Activated T-helper 1 cell treated with Interleukin-2 at 50 U/mL for 16 hours (primary cell): ENCODE results near the gene KRTAP2-4.
"Not testable (repeated sequence)": the region's sequence is repeated elsewhere in the genome, so short reads cannot be mapped to it uniquely, and the experiment has no call there.

ENCODE experiments used
- DNase-seq: peaks from one replicate; pipeline ENCODE4 v3.0.0-alpha.2; 2020; ENCODE audit warnings: low read depth

The KRTAP2-4 gene

GRCh38 chr17:41065829-41066624 lies at the start of gene KRTAP2-4:
KRTAP2-4 (minus strand) TSS chr17:41065879; CDS start chr17:41065845, 34 bp downstream.
- no peak for DNase-seq

- no peak for DNase-seq
Measured at GRCh38 chr17:41111151-41111885, 45.6 kb upstream of the KRTAP2-4 start.

- not testable (repeated sequence) for DNase-seq
Measured at GRCh38 chr17:41108728-41109386, 43.2 kb upstream of the KRTAP2-4 start.

- DNase-seq, result no peak
Measured at GRCh38 chr17:41107941-41108450, 42.3 kb upstream of the KRTAP2-4 start.

GRCh38 chr17:41105347-41105746 lies 39.7 kb upstream of the KRTAP2-4 start, which contains the start of gene KRTAP4-9:
KRTAP4-9 (plus strand) TSS chr17:41105389; CDS start chr17:41105389, 0 bp downstream.
- not testable (repeated sequence) for DNase-seq

GRCh38 chr17:41104386-41105038 lies 38.8 kb upstream of the KRTAP2-4 start:
- DNase-seq, result not testable (repeated sequence)

- DNase-seq, result no peak
Measured at GRCh38 chr17:41103896-41104295, 38.2 kb upstream of the KRTAP2-4 start.

- DNase-seq, result no peak
Measured at GRCh38 chr17:41101586-41102259, 36.0 kb upstream of the KRTAP2-4 start, which contains the start of gene KRTAP4-16. KRTAP4-16 (minus strand) TSS chr17:41102209; CDS start chr17:41102209, 0 bp downstream.

GRCh38 chr17:41099682-41100480 lies 34.2 kb upstream of the KRTAP2-4 start:
- not testable (repeated sequence) for DNase-seq

- no peak for DNase-seq
Measured at GRCh38 chr17:41098481-41098880, 32.8 kb upstream of the KRTAP2-4 start.

GRCh38 chr17:41098042-41098441 lies 32.4 kb upstream of the KRTAP2-4 start, which contains the start of gene KRTAP4-8:
KRTAP4-8 (minus strand) TSS chr17:41098142; CDS start chr17:41098084, 58 bp downstream.
- no peak for DNase-seq

- DNase-seq, result no peak
Measured at GRCh38 chr17:41096055-41096454, 30.4 kb upstream of the KRTAP2-4 start.

GRCh38 chr17:41088760-41089352 lies 23.2 kb upstream of the KRTAP2-4 start:
- DNase-seq, result not testable (repeated sequence)

- not testable (repeated sequence) for DNase-seq
Measured at GRCh38 chr17:41084100-41084856, 18.6 kb upstream of the KRTAP2-4 start, which contains the start of gene KRTAP4-7. KRTAP4-7 (plus strand) TSS chr17:41084150; CDS start chr17:41084207, 57 bp downstream.

- not testable (repeated sequence) for DNase-seq
Measured at GRCh38 chr17:41083427-41083826, 17.7 kb upstream of the KRTAP2-4 start.

- no peak for DNase-seq
Measured at GRCh38 chr17:41082626-41083025, 16.9 kb upstream of the KRTAP2-4 start.

- DNase-seq, result no peak
Measured at GRCh38 chr17:41076788-41077187, 11.1 kb upstream of the KRTAP2-4 start.

GRCh38 chr17:41073676-41074075 lies 8.0 kb upstream of the KRTAP2-4 start:
- no peak for DNase-seq
